Mucosa of descending colon (tissue), 3 donors: ENCODE results near the gene MED13L. TPM values are rescaled to one million over a fixed set of nuclear protein-coding genes. Genes with fewer than 3 reads are reported as not detected.
"Not testable (repeated sequence)": the region's sequence is repeated elsewhere in the genome, so short reads cannot be mapped to it uniquely, and the experiment has no call there.

Experiments
- ATAC-seq: fragments of 200-7000 bp; cut with Tn5 transposase; one replicate; pipeline ENCODE4 v1.9.1; 2020; ENCODE audit warnings: mild to moderate bottlenecking, moderate library complexity
- DNase-seq, 3 donors: peaks; one replicate each; pipeline ENCODE4 v3.0.0-alpha.2; 2020
- H3K36me3 ChIP-seq: fragments of 200-600 bp; one replicate; pipeline ENCODE4 v1.8.0; 2021; ENCODE audit warnings: low read depth, mild to moderate bottlenecking
- H3K4me1 ChIP-seq: fragments of 200-600 bp; one replicate; pipeline ENCODE4 v1.8.0; 2021; ENCODE audit warnings: low read depth, mild to moderate bottlenecking
- H3K4me3 ChIP-seq: fragments of 200-600 bp; one replicate; pipeline ENCODE4 v1.8.0; 2021; ENCODE audit warnings: mild to moderate bottlenecking
- H3K9me3 ChIP-seq: fragments of 200-600 bp; one replicate; pipeline ENCODE4 v1.8.0; 2021; ENCODE audit warnings: mild to moderate bottlenecking
- CTCF ChIP-seq: fragments of 200-600 bp; IDR thresholded peaks from one replicate; pipeline ENCODE4 v1.8.0; 2022; ENCODE audit warnings: antibody characterized with exemption, mild to moderate bottlenecking
- intact Hi-C, 2 donors: fragments of 100-400 bp; cut with DNase I in 1 of 2; cut with micrococcal nuclease in 1 of 2; formaldehyde crosslinking; loops; one replicate each; pipeline versions ENCODE4 v1.11.0 to v1.11.1; 2022; cut with DNase I, micrococcal nuclease
- total RNA-seq, 3 donors: library from RNA; stranded (reverse); fragmentation: NEBNext Ultra II Directional in 2 of 3; extraction: Animal tissue kit (Norgen Biotek cat#: 25700) in 2 of 3; gene quantifications; one replicate each; pipeline versions ENCODE4 v1.2.1 to v1.2.4, GENCODE V29; 2021 to 2023
- donor health status: DM: no; HTN: no; CAD: no; lungs with moderate emphysema.
- donor health status: DM: no; HTN: no; CAD: no.
- donor health status: DM: no; HTN: yes; CAD: no.

Gene MED13L
- total RNA-seq, 3 donors from 2014 or later = 96.9 to 165 (median 135) TPM

GRCh38 chr12:116288735-116289134 is 11.2 kb upstream of the MED13L start:
- intact Hi-C loops = no loop called here
- ATAC-seq = no peak

GRCh38 chr12:116287842-116288301 is 10.4 kb upstream of the MED13L start:
- intact Hi-C loops = no loop called here
- Histone ChIP-seq H3K4me3 (no peak overlapping the region), H3K9me3 (no peaks in the 10 kb centered on the region), H3K36me3 (no peaks in the 10 kb centered on the region), H3K4me1 (no peaks in the 10 kb centered on the region)
- TF ChIP-seq CTCF = no peak
- ATAC-seq (no peak), DNase-seq (no peak)

More at GRCh38 chr12:116288735-116289134, 11.2 kb upstream of the MED13L start:
- no peak for DNase-seq
- Histone ChIP-seq H3K4me1 (no peaks in the 10 kb centered on the region), H3K4me3 (no peak overlapping the region), H3K9me3 (no peaks in the 10 kb centered on the region), H3K36me3 (no peaks in the 10 kb centered on the region)
- TF ChIP-seq CTCF = no peak

- DNase-seq (no peak), ATAC-seq (no peak)
- intact Hi-C loops = no loop called here
Observed at GRCh38 chr12:116284396-116284795, 6.9 kb upstream of the MED13L start.

GRCh38 chr12:116283881-116284280 is 6.4 kb upstream of the MED13L start:
- H3K9me3 ChIP-seq, intact Hi-C loops, H3K4me1 ChIP-seq, H3K4me3 ChIP-seq, H3K36me3 ChIP-seq, ATAC-seq, DNase-seq: not testable (repeated sequence)

More at GRCh38 chr12:116284396-116284795, 6.9 kb upstream of the MED13L start:
- H3K9me3 ChIP-seq = no peaks in the 10 kb centered on the region
- no peak overlapping the region for H3K4me3 ChIP-seq
- no peaks in the 10 kb centered on the region for H3K4me1 ChIP-seq
- no peaks in the 10 kb centered on the region for H3K36me3 ChIP-seq
- TF ChIP-seq CTCF = no peak

- intact Hi-C loops = no loop called here
Observed at GRCh38 chr12:116282371-116283286, 5.1 kb upstream of the MED13L start.

More at GRCh38 chr12:116282371-116283286, 5.1 kb upstream of the MED13L start:
- Histone ChIP-seq H3K36me3 (no peaks in the 10 kb centered on the region), H3K4me3 (no peak overlapping the region), H3K9me3 (no peaks in the 10 kb centered on the region), H3K4me1 (no peaks in the 10 kb centered on the region)
- TF ChIP-seq CTCF = no peak
- ATAC-seq (no peak), DNase-seq (no peak)
